GM23338 (cell line): ENCODE measurements around the gene EIF1AX. TPM values are rescaled to one million over a fixed set of nuclear protein-coding genes. Genes with fewer than 3 reads are reported as not detected.

Experiments
- ATAC-seq: fragments of 200-7000 bp; cut with Tn5 transposase; 3 replicates; pipeline ENCODE4 v1.9.1; 2020
- DNase-seq: peaks from one replicate; pipeline ENCODE4 v3.0.0-alpha.2; 2015; ENCODE audit warnings: low spot score
- H2AFZ ChIP-seq: fragments of 200-600 bp; sonication (generic); 2 replicates; pipeline ENCODE4 v1.8.0; 2016; ENCODE audit warnings: antibody characterized with exemption, mild to moderate bottlenecking, moderate library complexity
- H3F3A ChIP-seq: fragments of 200-600 bp; sonication (generic); replicated peaks from 2 replicates; pipeline ENCODE4 v1.8.0; 2017; ENCODE audit warnings: antibody characterized with exemption, mixed run types, low read depth
- H3K27ac ChIP-seq: fragments of 200-600 bp; sonication (generic); 2 replicates; pipeline ENCODE4 v1.6.1; 2016; ENCODE audit warnings: low read depth
- H3K27me3 ChIP-seq: fragments of 200-600 bp; sonication (generic); 2 replicates; pipeline ENCODE4 v1.8.0; 2016; ENCODE audit warnings: mild to moderate bottlenecking, mixed run types, moderate library complexity; ENCODE audit not compliant: insufficient read depth
- H3K36me3 ChIP-seq: fragments of 200-600 bp; sonication (generic); 2 replicates; pipeline ENCODE4 v1.8.0; 2016; ENCODE audit warnings: mild to moderate bottlenecking; ENCODE audit not compliant: insufficient read depth
- H3K4me1 ChIP-seq: fragments of 200-600 bp; sonication (generic); 2 replicates; pipeline ENCODE4 v1.8.0; 2016; ENCODE audit warnings: mild to moderate bottlenecking, moderate library complexity; ENCODE audit not compliant: insufficient read depth
- H3K4me2 ChIP-seq: fragments of 200-600 bp; sonication (generic); 2 replicates; pipeline ENCODE4 v1.7.1; 2017; ENCODE audit warnings: mixed run types
- H3K4me3 ChIP-seq: fragments of 200-600 bp; sonication (generic); 2 replicates; pipeline ENCODE4 v1.6.1; 2016; ENCODE audit warnings: mixed run types
- H3K79me2 ChIP-seq: fragments of 200-600 bp; sonication (generic); replicated peaks from 2 replicates; pipeline ENCODE4 v1.8.0; 2017; ENCODE audit warnings: mild to moderate bottlenecking; ENCODE audit not compliant: insufficient read depth
- H3K9me2 ChIP-seq: fragments of 200-600 bp; sonication (generic); 2 replicates; pipeline ENCODE4 v1.8.0; 2017; ENCODE audit not compliant: insufficient read depth
- H4K20me1 ChIP-seq: fragments of 200-600 bp; sonication (generic); replicated peaks from 2 replicates; pipeline ENCODE4 v1.8.0; 2017; ENCODE audit warnings: mild to moderate bottlenecking; ENCODE audit not compliant: insufficient read depth
- H3K27ac Mint-ChIP-seq: 2 replicates; pipeline ENCODE4 v1.8.0; 2020; ENCODE audit warnings: inconsistent platforms, mild to moderate bottlenecking, moderate library complexity, mixed read lengths
- H3K27me3 Mint-ChIP-seq: 3 replicates; pipeline ENCODE4 v1.8.0; 2022; ENCODE audit warnings: low read depth, mild to moderate bottlenecking, moderate library complexity, mixed read lengths, inconsistent platforms; ENCODE audit not compliant: insufficient read depth, poor library complexity
- H3K36me3 Mint-ChIP-seq: 3 replicates; pipeline ENCODE4 v1.8.0; 2021; ENCODE audit warnings: low read depth, mild to moderate bottlenecking, inconsistent platforms, moderate library complexity, mixed read lengths
- H3K4me1 Mint-ChIP-seq: 3 replicates; pipeline ENCODE4 v1.8.0; 2020; ENCODE audit warnings: mild to moderate bottlenecking, inconsistent platforms, mixed read lengths
- H3K4me3 Mint-ChIP-seq: 3 replicates; pipeline ENCODE4 v1.8.0; 2021; ENCODE audit warnings: moderate library complexity, mild to moderate bottlenecking, inconsistent platforms, mixed read lengths
- H3K9me3 Mint-ChIP-seq: 3 replicates; pipeline ENCODE4 v1.8.0; 2020; ENCODE audit warnings: moderate library complexity, mild to moderate bottlenecking, inconsistent platforms, mixed read lengths
- CREB1 ChIP-seq: fragments of 250-450 bp; sonication (Bioruptor Pico); IDR thresholded peaks from 2 replicates; pipeline ENCODE4 v1.5.0; 2020; ENCODE audit warnings: low read depth, mild to moderate bottlenecking, moderate library complexity
- CTCF ChIP-seq, 2 experiments: fragments of 200-600 bp in 1 of 2; sonication (generic) in 1 of 2; conservative IDR thresholded peaks; 2 replicates each; pipeline versions ENCODE4 v1.5.1 to v1.6.1; 2016 to 2017; ENCODE audit warnings: antibody characterized with exemption in 2 of 2, low read depth in 2 of 2, mild to moderate bottlenecking in 2 of 2, moderate library complexity in 1 of 2
- EZH2 ChIP-seq: fragments of 200-600 bp; sonication (generic); IDR thresholded peaks from one replicate; pipeline ENCODE4 v1.8.0; 2017; ENCODE audit warnings: antibody characterized with exemption, mild to moderate bottlenecking, low read depth; ENCODE audit not compliant: unreplicated experiment
- EZH2phosphoT487 ChIP-seq: fragments of 200-600 bp; sonication (generic); IDR thresholded peaks from one replicate; pipeline ENCODE4 v1.8.1; 2018; ENCODE audit warnings: antibody characterized with exemption; ENCODE audit not compliant: unreplicated experiment
- JUNB ChIP-seq: IDR thresholded peaks from one replicate; pipeline ENCODE4 v1.6.1; 2016; ENCODE audit warnings: antibody characterized with exemption; ENCODE audit not compliant: unreplicated experiment
- NANOG ChIP-seq: IDR thresholded peaks from 2 replicates; pipeline ENCODE4 v1.6.1; 2016; ENCODE audit warnings: antibody characterized with exemption, borderline replicate concordance
- POLR2AphosphoS5 ChIP-seq: IDR thresholded peaks from 2 replicates; pipeline ENCODE4 v1.6.1; 2016; ENCODE audit warnings: antibody characterized with exemption, low read depth
- REST ChIP-seq: IDR thresholded peaks from one replicate; pipeline ENCODE4 v1.6.1; 2018; ENCODE audit warnings: antibody characterized with exemption; ENCODE audit not compliant: unreplicated experiment
- STAT1 ChIP-seq: IDR thresholded peaks from one replicate; pipeline ENCODE4 v1.6.1; 2016; ENCODE audit warnings: antibody characterized with exemption; ENCODE audit not compliant: unreplicated experiment
- ZNF331 ChIP-seq: fragments of 250-450 bp; sonication (Bioruptor Pico); IDR thresholded peaks from 2 replicates; pipeline ENCODE4 v1.5.0; 2020; ENCODE audit warnings: low read depth, mild to moderate bottlenecking, moderate library complexity
- ZNF462 ChIP-seq: fragments of 250-450 bp; sonication (Bioruptor Pico); IDR thresholded peaks from 2 replicates; pipeline ENCODE4 v1.5.0; 2020; ENCODE audit warnings: mild to moderate bottlenecking, moderate library complexity
- polyA plus RNA-seq: library from polyadenylated mRNA; unstranded; fragments of >200 nt; fragmentation: Nextera tagmentation; extraction: Ambion mirVana; gene quantifications from 2 replicates; pipeline ENCODE4 v1.2.1, GENCODE V29; 2016
- total RNA-seq: library from RNA; depleted of rRNA; stranded (reverse); fragments of >200 nt; shearing (Covaris generic); gene quantifications from 2 replicates; pipeline ENCODE4 v1.2.3, GENCODE V29; 2014

EIF1AX gene
- total and polyA plus RNA-seq, 2 experiments from 2014 or later = 107 to 321 TPM

DNA sequence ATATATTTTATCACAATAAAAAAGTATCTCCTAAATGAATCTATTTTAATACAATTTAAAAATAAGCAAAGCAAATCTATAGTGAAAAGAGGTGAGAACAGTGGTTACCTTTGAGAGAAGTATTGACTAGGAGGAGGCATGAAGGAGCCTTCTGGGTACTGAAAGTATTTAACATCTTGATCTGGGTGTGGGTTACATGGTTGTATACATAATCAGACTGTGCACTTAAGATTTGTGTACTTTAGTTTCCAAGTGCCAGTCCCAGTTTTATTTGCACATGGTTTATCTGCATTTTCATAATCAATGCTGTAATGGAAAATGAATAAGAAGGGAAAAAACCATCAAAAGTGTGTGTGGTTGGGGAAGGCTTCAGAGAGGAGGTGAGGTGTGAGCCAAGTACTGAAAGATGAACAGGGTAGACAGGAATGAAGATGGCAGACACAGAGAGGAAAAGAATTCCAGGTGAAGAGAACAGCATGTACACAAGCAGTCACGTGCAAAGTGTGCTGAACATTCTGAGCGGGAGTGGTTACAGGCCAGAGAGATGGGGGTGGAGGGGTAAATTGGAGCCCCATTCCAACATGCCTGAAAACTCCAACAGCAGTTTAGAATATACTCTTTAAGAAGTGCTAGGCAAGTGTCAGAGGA is 39.6 kb downstream of the EIF1AX start:
- Mint-ChIP-seq H3K27me3 (peaks cover 2% of the 10 kb centered on the region), H3K36me3 (no peaks in the 10 kb centered on the region), H3K4me3 (no peak overlapping the region), H3K27ac (no peak overlapping the region), H3K9me3 (no peaks in the 10 kb centered on the region; the same call in 2 of the 3 replicates), H3K4me1 (no peaks in the 10 kb centered on the region)
- no peak for DNase-seq
- no peaks in the 10 kb centered on the region for H3K79me2 ChIP-seq
- no peaks in the 10 kb centered on the region for H3K9me2 ChIP-seq
- no peaks in the 10 kb centered on the region for H3F3A ChIP-seq
- H4K20me1 ChIP-seq = no peaks in the 10 kb centered on the region
- no peaks in the 10 kb centered on the region for H3K36me3 ChIP-seq
- no peaks in the 10 kb centered on the region for H3K27me3 ChIP-seq
- ATAC-seq = no peak
- H3K4me3 ChIP-seq = no peak overlapping the region
- no peak overlapping the region for H2AFZ ChIP-seq
- no peak overlapping the region for H3K4me2 ChIP-seq
- no peak for TF ChIP-seq EZH2phosphoT487
- no peak for TF ChIP-seq REST
- no peak for TF ChIP-seq EZH2
- no peak for TF ChIP-seq JUNB
- TF ChIP-seq CREB1 (CRISPR knock-in tag) = no peak
- no peak overlapping the region for H3K27ac ChIP-seq
- H3K4me1 ChIP-seq = no peaks in the 10 kb centered on the region

DNA sequence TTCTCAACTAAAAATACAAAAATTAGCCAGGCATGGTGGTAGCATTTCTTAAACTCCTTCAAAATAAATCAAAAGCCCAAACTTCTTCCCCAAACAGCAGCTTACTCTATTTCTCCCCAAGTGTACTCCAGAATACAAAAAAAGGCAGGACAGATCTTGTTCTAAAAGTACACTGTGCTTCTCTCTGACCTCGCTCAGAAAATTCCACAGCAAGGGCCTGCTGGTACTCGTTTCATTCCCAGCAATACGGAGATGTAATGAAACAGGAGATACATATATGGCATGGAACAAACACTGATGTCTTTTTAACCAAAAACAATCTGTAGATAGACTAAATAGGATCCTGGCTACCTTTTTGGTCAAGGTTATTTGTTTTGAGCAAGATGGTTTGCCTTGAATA is 50.1 kb downstream of the EIF1AX start:
- Histone ChIP-seq H3K4me2 (no peak overlapping the region), H3K27ac (no peak overlapping the region), H4K20me1 (no peaks in the 10 kb centered on the region), H3K79me2 (no peaks in the 10 kb centered on the region), H3K27me3 (no peaks in the 10 kb centered on the region), H3K9me2 (no peaks in the 10 kb centered on the region), H3K4me3 (no peak overlapping the region), H3K4me1 (no peaks in the 10 kb centered on the region), H3F3A (no peaks in the 10 kb centered on the region), H2AFZ (no peak overlapping the region), H3K36me3 (no peaks in the 10 kb centered on the region)
- Mint-ChIP-seq H3K9me3 (no peaks in the 10 kb centered on the region), H3K27ac (no peak overlapping the region), H3K27me3 (no peaks in the 10 kb centered on the region), H3K4me3 (no peak overlapping the region), H3K4me1 (no peaks in the 10 kb centered on the region), H3K36me3 (no peaks in the 10 kb centered on the region)
- DNase-seq = no peak
- no peak for ATAC-seq
- TF ChIP-seq NANOG (no peak), STAT1 (no peak), ZNF331 (no peak), ZNF462 (no peak), CTCF (conservative IDR thresholded peaks at IDR 0.05; ENCODE audit: low read depth in 2 of 2) (no peak), POLR2AphosphoS5 (no peak)
